Activated CD8-positive, alpha-beta memory T cell treated with anti-CD3 and anti-CD28 coated beads for 24 hours (primary cell): ENCODE measurements around the gene IL18.
"Not testable (repeated sequence)": the region's sequence is repeated elsewhere in the genome, so short reads cannot be mapped to it uniquely, and the experiment has no call there.

ENCODE experiments used
- DNase-seq: peaks from one replicate; pipeline ENCODE4 v3.0.0-alpha.2; 2020

IL18 gene

DNA sequence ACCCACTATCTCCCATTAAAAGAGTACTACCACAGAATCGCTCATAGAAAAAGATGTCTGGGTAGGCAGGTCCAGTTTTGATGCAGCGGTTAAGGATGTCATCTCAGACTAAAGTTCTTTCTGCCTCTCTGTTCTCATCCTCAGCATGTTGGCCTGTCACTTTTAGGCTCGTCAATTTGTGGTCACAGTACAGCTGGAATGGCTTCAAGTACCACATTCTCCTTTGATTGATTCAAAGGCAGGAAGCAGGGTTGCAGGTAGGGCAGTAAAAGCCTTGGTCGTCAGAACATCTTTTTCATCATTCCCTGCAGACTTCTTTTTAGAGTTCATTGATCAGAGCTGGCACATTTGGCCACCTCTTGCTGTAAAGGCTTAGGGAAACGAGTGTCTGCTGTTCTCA lies 48.5 kb downstream of the IL18 start:
- DNase-seq: no peak

DNA sequence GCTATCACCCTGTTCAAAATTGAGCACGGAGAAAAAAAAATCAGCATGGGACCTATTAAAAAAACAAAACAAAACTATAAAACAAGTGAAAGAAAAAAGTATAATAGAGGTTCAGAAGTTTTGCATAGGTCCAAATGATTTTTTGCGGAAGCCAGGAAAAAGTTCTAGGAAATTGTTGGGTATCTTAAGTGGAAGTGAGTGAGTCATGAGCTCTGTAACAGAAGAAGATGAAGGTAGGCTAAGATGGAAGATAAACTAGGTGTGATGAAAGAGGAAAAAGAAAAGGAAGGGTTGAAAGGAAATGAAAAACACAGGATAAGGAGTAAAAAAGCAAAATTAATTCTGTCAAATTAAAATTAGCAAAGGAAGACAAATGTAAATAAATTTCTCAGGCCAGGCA lies 49.4 kb downstream of the IL18 start:
- DNase-seq: no peak

DNA sequence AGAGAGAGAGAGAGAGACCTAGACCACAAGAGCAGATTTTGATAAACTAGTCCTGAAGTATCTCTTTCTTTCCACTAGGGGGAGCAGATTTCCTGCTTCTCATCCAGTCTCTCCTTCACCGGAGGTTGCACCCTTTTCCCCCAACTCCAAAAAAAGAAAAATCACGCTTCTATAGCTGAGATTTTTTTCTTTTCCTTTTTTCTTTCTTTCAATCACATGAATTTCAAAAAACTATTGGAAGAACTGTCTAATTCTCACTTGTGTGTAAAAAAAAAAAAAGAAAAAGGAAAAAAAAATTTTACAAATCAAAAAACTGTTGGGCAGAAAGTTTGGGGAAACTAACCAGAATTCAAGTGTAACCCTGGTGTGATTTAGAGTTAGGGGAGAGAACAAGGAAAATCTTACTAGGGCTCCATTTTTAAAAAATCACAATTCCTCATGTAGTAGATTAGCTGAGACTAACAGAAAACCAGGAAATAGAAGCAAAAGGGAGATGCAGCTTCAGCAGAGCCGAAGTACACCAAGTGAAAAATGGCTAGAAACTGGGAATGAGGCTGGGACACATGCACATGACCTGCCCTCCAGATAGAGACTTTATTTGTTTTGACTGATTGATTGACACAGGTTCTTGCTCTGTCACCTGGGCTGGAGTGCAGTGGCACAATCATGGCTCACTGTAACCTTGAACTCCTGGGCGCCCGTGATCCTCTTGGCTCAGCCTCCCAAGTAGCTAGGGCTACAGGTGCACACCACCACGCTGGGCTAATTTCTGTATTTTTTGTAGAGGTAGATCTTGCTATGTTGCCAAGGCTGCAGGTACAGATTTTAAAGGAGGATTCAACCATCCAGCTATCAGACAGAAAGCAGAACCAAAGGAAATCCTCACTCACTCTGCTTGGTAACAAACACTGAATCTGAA lies 50.1 kb downstream of the IL18 start:
- no peak for DNase-seq

DNA sequence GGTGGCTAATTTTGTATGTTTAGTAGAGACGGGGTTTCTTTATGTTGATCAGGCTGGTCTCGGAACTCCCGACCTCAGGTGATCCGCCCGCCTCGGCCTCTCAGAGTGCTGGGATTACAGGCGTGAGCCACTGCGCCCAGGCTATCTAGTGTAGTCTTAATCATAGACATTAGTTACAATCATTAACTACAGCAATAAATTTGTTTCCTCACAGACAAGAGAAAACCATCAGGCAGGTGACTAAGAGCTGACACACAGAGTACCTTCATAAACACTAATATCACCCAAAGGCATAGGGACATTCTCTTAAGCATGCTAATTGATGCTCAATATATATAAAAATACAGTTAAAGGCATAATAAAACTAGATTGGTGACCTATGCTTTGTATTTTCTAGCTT lies 57.8 kb downstream of the IL18 start:
- DNase-seq: no peak

DNA sequence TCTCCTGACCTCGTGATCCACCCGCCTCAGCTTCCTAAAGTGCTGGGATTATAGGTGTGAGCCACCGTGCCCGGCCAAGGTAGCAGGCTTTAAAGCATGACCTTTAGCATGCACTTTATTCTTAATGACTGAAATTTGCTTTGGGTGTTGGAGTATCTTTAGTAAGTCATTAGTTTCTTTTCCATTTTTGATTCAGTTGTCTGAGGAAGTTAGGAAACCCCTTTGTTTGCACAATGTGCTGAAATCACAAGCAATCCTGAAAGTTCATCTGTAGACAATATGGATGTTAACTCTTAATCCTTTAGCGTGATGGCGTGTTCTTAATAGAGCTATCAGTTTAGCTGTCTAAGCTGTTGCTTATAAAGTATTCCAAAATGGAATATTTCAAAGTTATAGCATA lies 60.4 kb downstream of the IL18 start:
- DNase-seq: no peak

DNA sequence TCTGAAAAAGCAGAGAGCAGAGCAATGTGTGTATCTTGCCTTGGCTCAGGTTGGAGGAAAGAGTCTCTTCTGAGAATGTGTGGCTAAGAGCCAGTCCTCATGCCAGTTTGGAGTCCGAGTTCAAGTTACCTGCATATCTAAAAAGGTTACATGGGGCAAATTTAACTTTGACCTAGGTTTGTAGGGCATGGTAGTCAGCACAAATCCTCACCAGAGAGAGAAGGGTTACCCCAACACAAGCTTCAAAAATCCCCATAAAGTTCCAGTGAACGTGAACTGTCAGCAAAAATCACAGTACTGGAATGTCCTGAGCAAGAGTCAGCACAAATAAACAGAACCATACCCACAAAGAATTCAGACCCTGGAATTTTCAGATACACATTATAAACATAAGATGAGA lies 63.4 kb downstream of the IL18 start:
- no peak for DNase-seq

DNA sequence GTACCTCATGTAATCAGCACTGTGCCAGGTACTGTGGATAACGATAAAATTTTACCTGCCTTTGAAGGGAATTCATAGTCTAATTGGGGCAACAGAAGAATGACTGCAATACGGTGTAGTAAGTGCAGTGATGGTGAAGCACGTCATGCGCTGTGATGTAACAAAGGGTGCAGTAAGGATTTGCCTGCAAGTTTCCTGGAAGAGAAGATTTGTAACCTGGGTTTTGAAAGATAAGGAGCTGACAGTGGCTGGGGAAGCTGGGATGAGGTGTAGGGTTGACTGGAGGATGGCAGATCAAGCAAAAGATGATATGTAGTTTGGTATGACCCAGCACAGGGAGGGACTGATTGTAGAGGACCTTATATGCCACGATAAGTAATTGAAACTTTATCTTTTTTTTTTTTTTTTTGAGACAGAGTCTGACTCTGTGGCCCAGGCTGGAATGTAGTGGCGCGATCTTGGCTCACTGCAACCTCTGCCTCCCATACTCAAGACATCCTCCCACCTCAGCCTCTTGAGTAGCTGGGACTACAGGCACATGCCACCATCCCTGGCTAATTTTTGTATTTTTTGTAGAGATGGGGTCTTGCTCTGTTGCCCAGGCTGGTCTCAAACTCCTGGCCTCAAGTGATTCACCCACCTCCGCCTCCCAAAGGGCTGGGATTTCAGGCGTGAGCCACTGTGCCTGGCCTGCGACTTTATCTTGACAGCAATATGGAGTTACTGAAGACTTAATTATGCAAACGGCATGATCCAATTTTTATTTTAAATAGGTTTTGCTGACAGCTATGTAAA lies 66.0 kb downstream of the IL18 start:
- DNase-seq: no peak

DNA sequence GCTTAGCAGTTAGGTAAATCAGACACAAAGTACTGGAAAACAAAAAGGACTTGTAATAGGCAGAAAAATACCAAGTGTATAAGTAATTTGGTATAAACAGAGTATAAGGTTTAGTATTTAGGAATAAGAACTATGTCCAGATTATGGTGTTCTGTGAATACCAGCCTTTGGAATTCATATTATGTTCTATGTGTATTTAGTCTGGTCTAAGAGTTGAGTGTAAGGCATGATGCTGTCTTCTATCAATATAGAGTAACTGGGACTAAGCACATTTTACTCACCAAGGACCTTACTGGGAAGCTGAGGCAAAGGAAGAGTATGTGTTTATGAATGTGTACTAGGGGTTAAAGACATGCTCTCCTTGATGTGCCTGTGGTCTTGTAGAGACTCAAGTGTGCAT lies 67.7 kb downstream of the IL18 start:
- no peak for DNase-seq

DNA sequence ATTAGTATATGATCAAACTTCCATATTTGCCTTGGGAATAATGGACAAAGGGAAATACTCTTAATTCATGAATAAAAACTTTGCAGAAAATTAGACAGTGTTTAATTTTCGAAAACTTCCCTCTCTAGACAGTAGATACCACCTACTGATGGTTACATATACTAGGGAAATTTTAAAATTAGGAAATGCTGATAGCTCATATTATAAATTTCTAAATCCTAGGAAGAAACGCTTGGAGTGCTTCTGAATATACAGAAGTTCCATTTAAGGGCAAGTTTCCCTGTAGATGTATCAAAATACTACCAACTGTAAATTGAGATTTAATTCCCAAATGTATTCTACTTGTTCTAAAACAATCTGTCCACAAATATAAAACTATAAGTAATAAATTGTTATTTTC lies 68.6 kb downstream of the IL18 start:
- DNase-seq: not testable (repeated sequence)
